Activated CD8-positive, alpha-beta T cell treated with anti-CD3 and anti-CD28 coated beads, Interleukin-2, amount 10 ng/mL, durations not matched to agents 7 days and 5 days (primary cell): ENCODE data around the gene LRRC1. TPM values are rescaled to one million over a fixed set of nuclear protein-coding genes. Genes with fewer than 3 reads are reported as not detected.

Experiments used
- ATAC-seq: fragments of 150-1000 bp; cut with Tn5 transposase; one replicate; pipeline ENCODE4 v1.10.0; 2021; ENCODE audit warnings: moderate library complexity
- CTCF ChIA-PET: fragments of 350-600 bp; sonication (Branson Sonifier 250); formaldehyde crosslinking; loops from one replicate; lab custom pipeline; 2021; ENCODE audit warnings: antibody characterized with exemption; lab: Charles Lee
- POLR2A ChIA-PET: fragments of 350-600 bp; sonication (Branson Sonifier 250); formaldehyde crosslinking; loops from one replicate; lab custom pipeline; 2021; ENCODE audit warnings: antibody characterized with exemption; lab: Charles Lee
- DNase-seq: peaks from one replicate; pipeline ENCODE4 v3.0.0-alpha.2; 2020
- H3K27ac Mint-ChIP-seq: one replicate; pipeline ENCODE4 v1.8.0; 2021; ENCODE audit warnings: mild to moderate bottlenecking, mixed read lengths
- H3K27me3 Mint-ChIP-seq: one replicate; pipeline ENCODE4 v1.8.0; 2021; ENCODE audit warnings: low read depth, mixed read lengths
- H3K36me3 Mint-ChIP-seq: one replicate; pipeline ENCODE4 v1.8.0; 2021; ENCODE audit warnings: low read depth, mixed read lengths
- H3K4me1 Mint-ChIP-seq: one replicate; pipeline ENCODE4 v1.8.0; 2021; ENCODE audit warnings: low read depth, mixed read lengths
- H3K4me3 Mint-ChIP-seq: one replicate; pipeline ENCODE4 v1.8.0; 2021; ENCODE audit warnings: mild to moderate bottlenecking, mixed read lengths
- H3K9me3 Mint-ChIP-seq: one replicate; pipeline ENCODE4 v1.8.0; 2022; ENCODE audit warnings: mixed read lengths; ENCODE audit not compliant: insufficient read depth
- total RNA-seq, 2 experiments: library from RNA; stranded (reverse); gene quantifications; one replicate each; pipeline ENCODE4 v1.2.3, GENCODE V29; 2021

LRRC1 gene
- total RNA-seq, 2 experiments from 2014 or later: 3.6 to 4.2 TPM

DNA sequence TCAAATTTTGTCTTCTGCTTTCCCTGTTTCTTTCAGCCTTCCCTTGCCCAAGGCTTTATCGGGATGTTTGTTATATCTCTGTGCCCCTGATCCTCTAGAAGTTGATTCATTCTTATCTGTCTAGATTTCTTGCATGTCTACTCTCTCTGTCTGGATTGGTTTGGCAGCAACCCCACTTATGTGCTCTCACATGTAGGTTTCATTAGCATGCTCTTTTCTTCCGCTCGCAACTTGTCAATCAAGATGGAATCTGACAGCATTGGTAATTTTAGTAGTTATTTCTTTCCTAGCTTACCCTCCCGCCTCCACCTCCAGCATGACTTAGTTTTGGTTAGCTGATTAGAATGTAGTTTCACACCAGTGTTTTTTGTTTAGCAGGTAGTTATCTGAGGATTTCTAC, 39.3 kb downstream of the LRRC1 start:
- H3K9me3 Mint-ChIP-seq: no peaks in the 10 kb centered on the region
- DNase-seq: no peak
- CTCF ChIA-PET: no interaction called here
- peaks cover 10% of the 10 kb centered on the region for H3K27me3 Mint-ChIP-seq
- no peaks in the 10 kb centered on the region for H3K4me1 Mint-ChIP-seq
- no peak overlapping the region for H3K4me3 Mint-ChIP-seq
- H3K36me3 Mint-ChIP-seq: no peaks in the 10 kb centered on the region
- POLR2A ChIA-PET: no interaction called here
- no peak for ATAC-seq
- H3K27ac Mint-ChIP-seq: no peak overlapping the region

DNA sequence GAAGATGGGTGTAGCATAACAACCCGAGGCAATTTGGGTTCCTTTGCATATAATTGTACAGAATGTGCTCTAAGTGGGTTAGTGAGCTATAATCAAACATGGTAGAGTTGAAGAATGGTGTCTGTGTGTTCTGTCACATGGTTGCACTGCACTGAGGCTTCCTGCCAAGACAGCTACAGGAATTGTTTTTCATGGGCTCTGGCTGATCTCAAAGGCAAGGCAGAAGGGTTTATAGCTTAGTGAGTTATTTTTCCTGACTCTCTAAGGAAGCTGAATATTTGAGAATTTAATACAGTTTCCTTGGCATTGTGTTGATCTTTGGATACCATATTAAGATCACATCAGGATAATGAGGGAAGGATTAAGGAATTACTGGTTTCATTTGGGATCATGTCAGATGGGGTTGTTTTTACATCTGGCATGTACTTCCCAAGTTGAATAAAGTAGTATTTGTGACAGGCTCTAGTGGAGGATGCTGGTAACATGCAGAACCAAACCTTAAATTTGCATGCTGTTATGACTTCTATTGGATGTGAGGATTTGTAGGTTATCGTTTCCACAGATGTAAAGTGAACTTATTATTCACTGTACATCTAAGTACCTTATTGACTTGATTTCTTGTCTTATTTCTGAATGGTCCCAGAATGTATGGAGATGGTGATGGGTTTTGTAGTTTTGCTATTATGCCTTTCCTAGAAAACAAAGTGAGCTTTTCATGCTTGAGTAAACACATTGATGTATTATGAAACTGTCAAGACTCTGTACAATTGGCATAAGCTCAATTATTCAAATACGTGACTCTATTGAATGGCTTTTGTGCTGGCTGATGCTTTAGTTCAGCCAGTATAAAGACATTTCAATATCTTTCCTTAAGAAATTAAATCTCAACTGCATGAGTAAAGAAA, 43.3 kb downstream of the LRRC1 start:
- H3K27ac Mint-ChIP-seq: no peak overlapping the region
- CTCF ChIA-PET: no interaction called here

DNA sequence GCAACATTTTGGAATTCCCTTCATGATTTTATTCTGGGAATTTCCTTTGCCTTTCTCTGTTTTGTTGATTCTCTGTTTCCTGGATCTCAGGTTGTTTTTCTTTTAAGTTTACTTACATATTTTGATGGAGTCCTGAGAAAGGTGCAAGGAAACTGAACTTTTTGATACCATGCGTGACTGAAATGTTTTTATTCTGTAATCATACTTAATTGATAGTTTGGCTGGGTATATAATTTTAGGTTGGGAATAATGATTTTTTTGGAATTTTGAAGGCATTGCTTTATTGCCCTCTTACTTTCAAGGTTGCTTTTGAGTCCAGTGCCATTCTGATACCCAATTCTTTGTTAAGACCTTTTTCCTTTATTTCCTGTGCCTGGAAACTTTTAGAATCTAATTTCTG, 45.2 kb downstream of the LRRC1 start:
- ChIA-PET CTCF (no interaction called here), POLR2A (no interaction called here)
- no peak overlapping the region for H3K4me3 Mint-ChIP-seq
- H3K27me3 Mint-ChIP-seq: peaks cover 7% of the 10 kb centered on the region
- no peak for DNase-seq
- ATAC-seq: no peak
- no peaks in the 10 kb centered on the region for H3K4me1 Mint-ChIP-seq
- peaks cover 16% of the 10 kb centered on the region for H3K9me3 Mint-ChIP-seq
- no peak overlapping the region for H3K27ac Mint-ChIP-seq
- H3K36me3 Mint-ChIP-seq: peaks cover 5% of the 10 kb centered on the region

More for the DNA sequence above, 43.3 kb downstream of the LRRC1 start:
- no peak for ATAC-seq
- H3K4me3 Mint-ChIP-seq: no peak overlapping the region
- H3K27me3 Mint-ChIP-seq: peaks cover 10% of the 10 kb centered on the region
- peaks cover 16% of the 10 kb centered on the region for H3K9me3 Mint-ChIP-seq
- no peak for DNase-seq
- H3K4me1 Mint-ChIP-seq: no peaks in the 10 kb centered on the region
- H3K36me3 Mint-ChIP-seq: peaks cover 5% of the 10 kb centered on the region
- POLR2A ChIA-PET: no interaction called here

DNA sequence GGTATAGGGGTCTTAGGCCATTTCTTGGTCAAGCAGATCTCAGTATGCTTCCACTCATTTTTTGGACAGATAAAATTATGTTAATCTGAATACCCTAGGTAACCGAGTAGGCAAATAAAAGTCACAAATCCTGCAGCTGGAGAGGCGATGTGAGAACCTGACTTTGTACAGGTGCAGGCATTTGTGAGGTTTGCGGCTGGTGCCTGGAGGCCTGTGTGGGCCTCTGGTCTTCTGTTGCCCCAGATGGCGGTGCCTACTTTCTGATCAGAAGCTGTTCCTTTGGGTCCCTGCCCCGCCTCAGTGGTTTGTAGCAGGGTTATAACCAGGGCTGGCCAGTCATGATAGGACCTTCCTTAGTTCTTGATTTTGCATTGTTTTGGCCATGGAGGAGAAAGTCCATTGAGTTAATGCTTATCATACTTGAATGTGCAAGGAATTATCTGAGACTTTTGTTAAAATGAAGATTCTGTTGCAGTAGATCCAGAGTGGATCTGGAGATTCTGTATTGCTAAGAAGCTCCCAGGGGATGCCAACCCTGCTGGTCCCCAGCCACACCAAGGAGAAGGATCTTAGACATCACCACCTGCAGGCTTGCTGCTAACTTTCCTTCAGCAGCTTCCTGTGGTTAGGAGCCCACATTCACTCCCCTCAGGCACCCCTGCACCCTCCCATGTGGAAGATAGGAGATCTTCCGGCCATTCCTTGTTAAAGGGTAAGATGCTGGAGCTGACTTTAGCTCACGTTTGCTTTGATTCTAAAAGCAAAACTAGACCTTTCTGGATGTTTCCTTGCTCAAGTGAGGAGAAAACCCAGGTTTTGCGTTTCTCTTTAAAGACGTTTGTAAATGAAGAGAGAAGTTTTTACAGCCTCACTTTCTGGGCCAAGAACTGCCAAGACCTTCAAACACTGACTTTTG, 50.7 kb downstream of the LRRC1 start:
- H3K27me3 Mint-ChIP-seq: no peaks in the 10 kb centered on the region
- H3K36me3 Mint-ChIP-seq: no peaks in the 10 kb centered on the region
- H3K9me3 Mint-ChIP-seq: peaks cover 7% of the 10 kb centered on the region
- ATAC-seq (no peak), DNase-seq (no peak)
- POLR2A ChIA-PET: no interaction called here
- CTCF ChIA-PET: no interaction called here
- H3K4me1 Mint-ChIP-seq: peaks cover 3% of the 10 kb centered on the region
- no peak overlapping the region for H3K27ac Mint-ChIP-seq
- no peak overlapping the region for H3K4me3 Mint-ChIP-seq

DNA sequence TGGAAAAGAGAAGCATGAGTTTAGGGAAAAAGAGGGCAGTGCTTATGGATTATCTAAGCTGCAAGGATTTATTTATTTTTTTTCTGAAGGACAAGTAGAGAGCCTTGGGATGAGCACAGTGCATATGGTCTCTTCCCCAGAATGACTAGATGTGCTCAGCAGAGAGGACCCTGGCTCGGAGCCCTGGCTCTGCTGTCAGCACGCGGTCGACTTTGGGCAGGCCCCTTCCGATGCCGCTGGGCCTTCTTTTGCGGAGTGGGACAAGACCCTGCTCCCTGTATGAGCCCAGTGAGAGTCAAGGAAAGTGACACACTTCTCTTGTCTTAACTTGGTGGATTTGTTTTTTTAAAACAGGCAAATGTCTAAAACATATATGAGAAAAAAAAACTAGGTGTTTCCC, 51.4 kb downstream of the LRRC1 start:
- Mint-ChIP-seq H3K27me3 (no peaks in the 10 kb centered on the region), H3K36me3 (no peaks in the 10 kb centered on the region), H3K9me3 (peaks cover 2% of the 10 kb centered on the region), H3K4me3 (no peak overlapping the region), H3K4me1 (peaks cover 3% of the 10 kb centered on the region), H3K27ac (no peak overlapping the region)
- CTCF ChIA-PET: no interaction called here
- DNase-seq (no peak), ATAC-seq (no peak)
- POLR2A ChIA-PET: no interaction called here

DNA sequence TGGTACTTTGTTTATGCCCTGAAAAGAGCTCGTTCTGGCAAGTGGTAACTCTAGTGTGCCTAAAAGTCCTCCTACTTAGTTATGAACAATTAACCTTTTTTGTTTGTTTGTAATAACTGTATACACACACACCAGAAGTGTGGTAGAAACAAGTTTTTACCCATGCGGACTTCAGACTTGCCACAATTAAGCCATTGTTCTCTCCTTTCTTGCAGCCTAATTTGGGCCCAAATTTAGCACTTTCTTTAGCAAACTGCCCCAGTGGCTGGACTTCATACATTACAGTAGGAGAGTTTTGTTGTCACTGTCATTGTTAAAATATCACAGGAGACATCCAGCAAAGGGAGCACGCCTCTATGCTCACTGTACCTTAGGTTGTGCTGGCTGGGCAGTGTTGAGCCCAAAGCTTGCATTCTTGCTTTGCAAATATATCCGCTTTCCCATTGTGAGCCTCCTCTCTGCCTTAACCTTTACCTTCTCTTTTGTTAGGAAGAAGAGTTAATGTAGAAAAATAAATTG, 53.0 kb downstream of the LRRC1 start:
- no peak for DNase-seq
- Mint-ChIP-seq H3K36me3 (no peaks in the 10 kb centered on the region), H3K27me3 (no peaks in the 10 kb centered on the region), H3K4me3 (no peak overlapping the region), H3K9me3 (no peaks in the 10 kb centered on the region), H3K4me1 (peaks cover 3% of the 10 kb centered on the region), H3K27ac (no peak overlapping the region)
- ChIA-PET POLR2A (no interaction called here), CTCF (no interaction called here)
- no peak for ATAC-seq

DNA sequence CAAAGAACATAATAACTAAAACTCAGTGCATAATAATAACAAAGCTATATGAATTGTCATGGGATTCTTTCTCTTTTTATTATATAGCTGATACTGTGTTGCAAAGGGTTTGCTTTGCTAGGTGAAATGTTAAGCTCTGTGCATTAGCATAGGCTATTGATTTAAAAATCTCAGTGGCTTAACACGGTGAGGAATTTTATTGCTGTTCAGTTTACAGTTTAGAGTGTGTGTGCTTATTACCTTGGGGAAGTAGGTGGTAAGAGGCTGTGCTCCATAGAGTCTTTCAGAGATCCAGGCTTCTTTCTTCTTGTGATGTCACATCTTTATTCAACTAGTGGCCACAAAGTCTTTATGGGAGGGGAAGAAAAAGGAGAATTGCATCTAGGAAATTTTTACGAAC, 55.7 kb downstream of the LRRC1 start:
- H3K36me3 Mint-ChIP-seq: no peaks in the 10 kb centered on the region
- no peaks in the 10 kb centered on the region for H3K9me3 Mint-ChIP-seq
- no peak overlapping the region for H3K4me3 Mint-ChIP-seq
- peaks cover 13% of the 10 kb centered on the region for H3K4me1 Mint-ChIP-seq
- H3K27ac Mint-ChIP-seq: no peak overlapping the region
- no peak for DNase-seq
- no peak for ATAC-seq
- ChIA-PET POLR2A (no interaction called here), CTCF (no interaction called here)
- H3K27me3 Mint-ChIP-seq: no peaks in the 10 kb centered on the region

DNA sequence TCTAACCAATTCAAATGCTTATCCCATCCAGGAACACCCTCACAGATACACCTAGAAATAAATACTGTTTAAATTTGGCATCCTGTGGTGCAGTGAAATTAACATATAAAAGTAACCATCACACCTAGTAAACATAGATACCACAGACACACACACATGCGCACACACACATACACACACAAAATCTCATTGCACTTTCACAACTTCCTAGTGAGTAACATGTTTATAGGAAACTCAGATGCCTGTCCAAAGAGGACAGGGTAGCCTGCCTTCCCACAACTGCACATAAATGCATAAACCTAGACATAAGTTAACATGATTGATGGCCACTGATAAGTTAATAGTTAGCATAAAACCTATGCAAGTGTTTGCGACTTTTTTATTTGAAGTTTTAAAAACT, 56.8 kb downstream of the LRRC1 start:
- ChIA-PET POLR2A (no interaction called here), CTCF (no interaction called here)
- no peak for ATAC-seq
- H3K36me3 Mint-ChIP-seq: no peaks in the 10 kb centered on the region
- no peak overlapping the region for H3K27ac Mint-ChIP-seq
- no peak overlapping the region for H3K4me3 Mint-ChIP-seq
- no peak for DNase-seq
- no peaks in the 10 kb centered on the region for H3K9me3 Mint-ChIP-seq
- H3K27me3 Mint-ChIP-seq: no peaks in the 10 kb centered on the region
- H3K4me1 Mint-ChIP-seq: peaks cover 10% of the 10 kb centered on the region

DNA sequence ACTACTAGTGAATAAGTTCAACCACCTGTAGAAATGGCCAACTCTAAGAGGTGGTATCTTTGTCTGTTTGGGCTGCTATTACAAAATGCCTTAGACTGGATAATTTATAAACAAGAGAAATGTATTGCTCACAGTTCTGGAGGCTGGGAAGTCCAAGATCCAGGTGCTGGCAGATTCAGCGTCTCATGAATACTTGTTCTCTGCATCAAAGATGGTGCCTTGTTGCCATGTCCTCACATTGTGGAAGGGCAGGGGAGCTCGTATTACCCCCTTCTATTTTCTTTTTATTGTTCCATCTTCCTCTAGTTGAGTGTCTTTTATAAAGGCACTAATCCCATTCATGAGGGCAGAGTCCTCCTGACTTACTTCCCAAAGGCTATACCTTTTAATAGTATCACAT, 58.0 kb downstream of the LRRC1 start:
- H3K27me3 Mint-ChIP-seq: no peaks in the 10 kb centered on the region
- no peak overlapping the region for H3K4me3 Mint-ChIP-seq
- DNase-seq (no peak), ATAC-seq (no peak)
- H3K27ac Mint-ChIP-seq: no peak overlapping the region
- CTCF ChIA-PET: no interaction called here
- no peaks in the 10 kb centered on the region for H3K9me3 Mint-ChIP-seq
- POLR2A ChIA-PET: no interaction called here
- peaks cover 10% of the 10 kb centered on the region for H3K4me1 Mint-ChIP-seq
- H3K36me3 Mint-ChIP-seq: no peaks in the 10 kb centered on the region

DNA sequence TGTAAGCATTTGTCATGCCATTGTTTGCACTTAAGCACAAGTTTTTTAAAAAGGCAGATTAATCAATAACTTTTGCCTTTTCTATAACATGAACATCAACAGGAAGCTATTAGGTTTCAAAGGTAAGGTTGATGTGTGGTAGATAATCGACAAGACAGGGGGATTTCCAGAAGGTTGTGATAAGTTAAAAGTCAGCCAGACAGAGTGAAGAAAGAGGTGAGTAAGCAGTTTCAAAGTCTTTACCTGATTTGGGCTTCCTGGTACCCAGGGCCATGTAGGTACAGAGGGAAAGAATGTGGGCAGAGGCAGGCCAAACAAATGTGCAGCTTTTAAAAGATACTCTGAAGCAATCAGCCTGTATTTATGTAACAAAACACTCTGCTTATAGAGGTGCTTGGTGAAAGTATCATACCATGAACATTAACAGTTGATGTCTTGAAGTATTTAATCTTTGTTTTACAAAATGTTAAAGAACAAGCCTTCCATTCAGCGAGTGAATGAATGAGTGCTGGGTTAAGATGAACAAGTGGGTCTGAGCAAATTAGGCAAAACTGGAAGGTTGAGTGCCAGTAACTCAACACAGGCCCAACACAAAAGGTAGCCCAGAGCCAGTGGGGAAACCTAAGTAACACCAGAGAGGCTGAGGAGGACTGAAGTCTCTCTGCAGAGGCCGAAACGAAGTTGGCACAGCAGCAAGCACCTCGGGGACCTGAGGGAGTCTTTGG, 60.2 kb downstream of the LRRC1 start:
- ATAC-seq (no peak), DNase-seq (no peak)
- Mint-ChIP-seq H3K36me3 (no peaks in the 10 kb centered on the region), H3K4me3 (no peak overlapping the region), H3K4me1 (peaks cover 10% of the 10 kb centered on the region), H3K27ac (no peak overlapping the region), H3K9me3 (no peaks in the 10 kb centered on the region), H3K27me3 (no peaks in the 10 kb centered on the region)
- POLR2A ChIA-PET: interaction anchor here (1.3 kb wide), 1 partner anchor 60 kb away, joined by 3 read pairs; the partner anchor contains the start of gene LRRC1
- CTCF ChIA-PET: no interaction called here

DNA sequence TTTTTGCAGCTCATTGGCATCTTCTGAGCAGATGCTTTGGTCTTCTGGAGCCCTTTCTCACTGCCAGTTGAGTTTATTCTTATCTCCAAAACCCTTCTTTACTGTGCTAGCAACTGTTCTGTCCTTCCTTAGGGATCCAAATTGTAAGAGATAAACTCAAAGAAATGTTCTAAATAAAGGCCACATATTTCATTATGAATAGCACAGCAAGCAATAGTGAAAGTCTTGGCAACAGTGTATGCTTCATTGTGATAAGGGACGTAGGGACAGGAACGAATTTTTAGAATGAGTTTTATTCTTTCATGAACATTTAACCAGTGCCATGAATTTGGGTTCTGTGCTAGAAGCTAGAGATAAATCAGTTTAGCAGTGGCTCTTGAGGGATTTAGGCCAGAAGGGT, 61.1 kb downstream of the LRRC1 start:
- no peak for DNase-seq
- no peaks in the 10 kb centered on the region for H3K36me3 Mint-ChIP-seq
- no peak overlapping the region for H3K27ac Mint-ChIP-seq
- H3K4me1 Mint-ChIP-seq: peaks cover 10% of the 10 kb centered on the region
- H3K4me3 Mint-ChIP-seq: no peak overlapping the region
- ChIA-PET POLR2A (no interaction called here), CTCF (no interaction called here)
- ATAC-seq: no peak
- H3K9me3 Mint-ChIP-seq: no peaks in the 10 kb centered on the region
- no peaks in the 10 kb centered on the region for H3K27me3 Mint-ChIP-seq
